Measurements from ENCODE around the gene ZBTB34.

Gene ZBTB34

GRCh38 chr9:126879288-126879687 lies 18.8 kb downstream of the ZBTB34 start:
- DNase-seq (ENCODE audit: low read depth) = no peak

- no peak for DNase-seq (ENCODE audit: low read depth)
Measured at GRCh38 chr9:126880226-126880946, 19.9 kb downstream of the ZBTB34 start.

GRCh38 chr9:126880947-126881332 lies 20.5 kb downstream of the ZBTB34 start:
- DNase-seq (ENCODE audit: low read depth) = no peak

GRCh38 chr9:126882746-126883145 lies 22.3 kb downstream of the ZBTB34 start:
- DNase-seq (ENCODE audit: low read depth) = no peak

GRCh38 chr9:126883636-126884035 lies 23.2 kb downstream of the ZBTB34 start:
- DNase-seq (ENCODE audit: low read depth) = no peak

- DNase-seq (ENCODE audit: low read depth) = no peak
Measured at GRCh38 chr9:126885131-126885641, 24.7 kb downstream of the ZBTB34 start.

- no peak for DNase-seq (ENCODE audit: low read depth)
Measured at GRCh38 chr9:126886034-126886822, 25.8 kb downstream of the ZBTB34 start.

GRCh38 chr9:126886897-126887296 lies 26.5 kb downstream of the ZBTB34 start:
- DNase-seq (ENCODE audit: low read depth) = no peak

GRCh38 chr9:126891676-126892075 lies 31.2 kb downstream of the ZBTB34 start:
- no peak for DNase-seq (ENCODE audit: low read depth)

GRCh38 chr9:126893079-126893478 lies 32.6 kb downstream of the ZBTB34 start:
- no peak for DNase-seq (ENCODE audit: low read depth)

- no peak for DNase-seq (ENCODE audit: low read depth)
Measured at GRCh38 chr9:126894052-126894603, 33.7 kb downstream of the ZBTB34 start.

GRCh38 chr9:126902210-126902609 lies 41.8 kb downstream of the ZBTB34 start:
- no peak for DNase-seq (ENCODE audit: low read depth)

- DNase-seq (ENCODE audit: low read depth) = no peak
Measured at GRCh38 chr9:126904586-126904985, 44.1 kb downstream of the ZBTB34 start.

GRCh38 chr9:126906091-126906490 lies 45.7 kb downstream of the ZBTB34 start:
- DNase-seq (ENCODE audit: low read depth) = no peak

GRCh38 chr9:126907058-126907457 lies 46.6 kb downstream of the ZBTB34 start:
- no peak for DNase-seq (ENCODE audit: low read depth)

- DNase-seq (ENCODE audit: low read depth) = peak; percentile 67
Measured at GRCh38 chr9:126914458-126915280, 54.2 kb downstream of the ZBTB34 start, which contains the start of gene RALGPS1. Gene RALGPS1 (plus strand): TSS chr9:126914782. CDS start chr9:126962290, 47,508 bp downstream.

GRCh38 chr9:126915281-126915816 lies 54.9 kb downstream of the ZBTB34 start:
- DNase-seq (ENCODE audit: low read depth) = no peak

GRCh38 chr9:126915846-126916543 lies 55.6 kb downstream of the ZBTB34 start:
- no peak for DNase-seq (ENCODE audit: low read depth)

GRCh38 chr9:126916909-126917308 lies 56.5 kb downstream of the ZBTB34 start:
- no peak for DNase-seq (ENCODE audit: low read depth)

GRCh38 chr9:126919193-126919592 lies 58.8 kb downstream of the ZBTB34 start:
- no peak for DNase-seq (ENCODE audit: low read depth)

- DNase-seq (ENCODE audit: low read depth) = no peak
Measured at GRCh38 chr9:126925876-126926275, 65.4 kb downstream of the ZBTB34 start.

Data from stimulated activated CD8-positive, alpha-beta memory T cell treated with anti-CD3 and anti-CD28 coated beads, Interleukin-7, amount 100 ng/mL, for 24 hours (primary cell).